NCI-H1930 (cell line): Measurements from ENCODE around the gene TMEM108.

ENCODE experiments used
- DNase-seq, 2 experiments: peaks; one replicate each; lab custom pipeline; 2025; lab: John Stamatoyannopoulos, UW

Gene TMEM108

GRCh38 chr3:133386876-133387275, 348.7 kb downstream of the TMEM108 start:
- no peak for DNase-seq

- DNase-seq, result no peak
Measured at GRCh38 chr3:133387341-133387740, 349.1 kb downstream of the TMEM108 start.

GRCh38 chr3:133388696-133389395, 350.7 kb downstream of the TMEM108 start:
- no peak for DNase-seq

GRCh38 chr3:133390715-133391114, 352.5 kb downstream of the TMEM108 start:
- DNase-seq, result no peak

GRCh38 chr3:133393204-133393603, 355.0 kb downstream of the TMEM108 start:
- no peak for DNase-seq

- no peak for DNase-seq
Measured at GRCh38 chr3:133393691-133394474, 355.7 kb downstream of the TMEM108 start.

GRCh38 chr3:133394561-133395311, 356.5 kb downstream of the TMEM108 start:
- DNase-seq, result no peak

GRCh38 chr3:133396906-133397305, 358.7 kb downstream of the TMEM108 start:
- no peak for DNase-seq

- DNase-seq, result no peak
Measured at GRCh38 chr3:133400006-133400515, 361.9 kb downstream of the TMEM108 start, which contains the start of gene BFSP2. BFSP2 (plus strand) TSS chr3:133400056; CDS start chr3:133400084, 28 bp downstream.

- no peak for DNase-seq
Measured at GRCh38 chr3:133401374-133402135, 363.4 kb downstream of the TMEM108 start.

- DNase-seq, result no peak
Measured at GRCh38 chr3:133404920-133405319, 366.7 kb downstream of the TMEM108 start.

- DNase-seq, result no peak
Measured at GRCh38 chr3:133408366-133408765, 370.2 kb downstream of the TMEM108 start.

- DNase-seq, result no peak
Measured at GRCh38 chr3:133408961-133409360, 370.8 kb downstream of the TMEM108 start.

GRCh38 chr3:133410191-133410892, 372.2 kb downstream of the TMEM108 start:
- no peak for DNase-seq

GRCh38 chr3:133412183-133413132, 374.3 kb downstream of the TMEM108 start:
- DNase-seq, result no peak

GRCh38 chr3:133413161-133414020, 375.2 kb downstream of the TMEM108 start:
- no peak for DNase-seq

GRCh38 chr3:133414021-133414392, 375.8 kb downstream of the TMEM108 start:
- no peak for DNase-seq

GRCh38 chr3:133418361-133418760, 380.2 kb downstream of the TMEM108 start:
- DNase-seq, result no peak
